ENCODE measurements around the gene NDST3. TPM values are rescaled to one million over a fixed set of nuclear protein-coding genes. Genes with fewer than 3 reads are reported as not detected.
A peak's percentile ranks its signal among the peaks of the same experiment; 100 is the strongest.

NDST3 gene
- total RNA-seq, 1 donor from 2014 or later, result not detected

DNA sequence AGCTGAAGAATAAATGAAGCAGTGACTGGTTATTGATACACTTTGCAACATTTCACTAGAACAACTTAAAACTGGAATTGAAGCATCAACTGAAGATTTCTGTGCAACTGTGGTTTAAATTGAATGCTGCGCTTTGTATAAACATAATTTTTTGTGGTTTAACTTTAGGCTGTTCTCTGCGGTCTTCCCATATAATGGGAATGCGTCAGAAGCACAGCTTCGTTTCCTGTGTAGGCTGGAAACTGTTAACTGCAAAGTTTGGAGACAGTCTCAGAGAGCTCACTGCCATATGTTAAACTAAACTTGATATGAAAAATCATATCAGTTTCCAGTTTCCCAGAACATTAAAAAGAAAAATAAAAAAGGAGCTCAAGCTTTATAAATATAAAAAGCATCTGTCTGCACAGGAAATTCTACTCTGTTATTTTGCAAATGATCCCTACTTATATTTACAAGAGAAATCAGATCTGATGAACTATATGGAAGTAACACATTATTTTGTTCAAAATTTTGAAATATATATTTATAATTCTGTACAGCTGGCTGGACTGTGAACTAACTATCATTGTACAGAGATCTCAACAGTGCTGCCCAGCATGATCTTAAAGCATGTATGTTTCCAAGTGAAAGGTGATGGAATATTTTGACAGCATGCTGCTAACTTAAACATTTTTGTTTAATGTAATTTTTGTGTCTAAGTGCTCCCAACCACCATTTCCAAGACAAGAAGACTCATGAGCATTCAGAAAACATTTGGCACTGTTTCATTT is 139.9 kb downstream of the NDST3 start:
- peak overlapping the region; percentile 13 for H3K27ac Mint-ChIP-seq
- peak overlapping the region; percentile 44 for H3K4me3 Mint-ChIP-seq
- H3K9me3 Mint-ChIP-seq, result no peaks in the 10 kb centered on the region
- intact Hi-C loops (cut with micrococcal nuclease), result loop anchor here (5.0 kb wide), 1 partner anchor 87 kb away; no protein-coding TSS in a partner anchor
- DNase-seq, result peak; percentile 66
- H3K4me1 Mint-ChIP-seq, result peaks cover 30% of the 10 kb centered on the region
- no peaks in the 10 kb centered on the region for H3K36me3 Mint-ChIP-seq (ENCODE audit: low read depth)
- no peaks in the 10 kb centered on the region for H3K27me3 Mint-ChIP-seq

DNA sequence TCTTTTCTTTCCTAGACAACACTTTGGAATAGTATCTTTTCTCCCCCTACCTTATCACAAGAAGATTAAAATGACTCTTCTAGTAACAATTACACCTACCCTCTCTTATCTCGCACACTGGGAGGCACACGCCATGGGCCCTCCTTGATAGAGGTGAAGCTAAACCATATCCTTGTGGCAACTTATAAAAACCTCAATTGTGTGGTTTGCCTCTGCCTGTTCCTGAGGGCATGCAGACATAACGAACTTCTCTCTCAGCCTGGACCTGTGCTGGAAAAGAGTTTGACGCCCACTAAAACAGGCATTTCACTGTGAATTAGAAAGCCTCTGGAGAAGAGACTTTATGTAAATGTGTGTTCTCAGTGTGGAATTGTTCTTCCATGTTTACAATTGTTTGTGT is 141.2 kb downstream of the NDST3 start:
- Mint-ChIP-seq H3K27ac (no peak overlapping the region), H3K4me1 (peaks cover 30% of the 10 kb centered on the region), H3K27me3 (no peaks in the 10 kb centered on the region), H3K9me3 (no peaks in the 10 kb centered on the region), H3K36me3 (ENCODE audit: low read depth) (no peaks in the 10 kb centered on the region), H3K4me3 (no peak overlapping the region)
- DNase-seq, result peak; percentile 54
- intact Hi-C loops (cut with micrococcal nuclease), result no loop called here

DNA sequence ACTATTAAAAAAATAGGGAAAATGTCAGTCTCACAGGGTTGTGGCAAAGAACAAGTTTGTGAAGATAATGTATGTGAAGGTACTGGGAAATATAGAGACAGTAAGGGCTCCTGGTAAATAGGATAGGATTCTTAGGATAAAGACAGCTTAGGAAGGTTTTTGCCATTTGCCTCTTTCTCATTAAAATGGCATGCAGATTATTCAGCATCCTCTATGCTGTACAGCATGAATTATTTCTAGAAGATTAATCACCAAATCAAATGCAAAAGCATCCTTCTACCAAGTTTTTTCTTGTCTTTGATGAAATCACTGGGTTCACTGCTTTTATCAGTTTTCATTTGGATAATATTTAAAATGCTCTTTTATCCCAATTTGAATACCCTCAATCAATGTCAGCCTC is 142.8 kb downstream of the NDST3 start:
- no peaks in the 10 kb centered on the region for H3K36me3 Mint-ChIP-seq (ENCODE audit: low read depth)
- H3K27ac Mint-ChIP-seq, result no peak overlapping the region
- intact Hi-C loops (cut with micrococcal nuclease), result no loop called here
- no peaks in the 10 kb centered on the region for H3K9me3 Mint-ChIP-seq
- no peak for DNase-seq
- no peaks in the 10 kb centered on the region for H3K27me3 Mint-ChIP-seq
- H3K4me3 Mint-ChIP-seq, result no peak overlapping the region
- peaks cover 29% of the 10 kb centered on the region for H3K4me1 Mint-ChIP-seq

DNA sequence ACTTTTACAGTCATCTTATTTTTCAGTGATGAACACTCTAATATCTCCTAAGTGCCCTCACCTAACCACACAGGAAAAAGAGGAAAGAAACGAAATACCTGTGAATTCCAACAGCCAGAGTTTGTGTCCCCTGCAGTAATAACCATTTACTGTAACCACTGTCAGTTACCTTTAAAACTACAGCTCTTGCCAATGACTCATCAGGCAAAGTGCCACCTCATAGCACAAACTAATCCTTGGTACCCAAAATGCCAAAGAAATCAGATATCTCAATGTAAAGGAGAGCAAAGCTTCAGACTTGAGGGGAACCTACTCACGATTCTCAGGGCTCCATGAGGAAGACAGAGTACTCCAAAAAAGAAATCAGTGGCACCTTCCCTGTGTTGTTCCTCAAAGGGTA is 146.5 kb downstream of the NDST3 start:
- Mint-ChIP-seq H3K4me1 (peaks cover 8% of the 10 kb centered on the region), H3K36me3 (ENCODE audit: low read depth) (no peaks in the 10 kb centered on the region), H3K27ac (no peak overlapping the region), H3K4me3 (no peak overlapping the region), H3K9me3 (no peaks in the 10 kb centered on the region), H3K27me3 (no peaks in the 10 kb centered on the region)
- intact Hi-C loops (cut with micrococcal nuclease), result no loop called here
- DNase-seq, result no peak

DNA sequence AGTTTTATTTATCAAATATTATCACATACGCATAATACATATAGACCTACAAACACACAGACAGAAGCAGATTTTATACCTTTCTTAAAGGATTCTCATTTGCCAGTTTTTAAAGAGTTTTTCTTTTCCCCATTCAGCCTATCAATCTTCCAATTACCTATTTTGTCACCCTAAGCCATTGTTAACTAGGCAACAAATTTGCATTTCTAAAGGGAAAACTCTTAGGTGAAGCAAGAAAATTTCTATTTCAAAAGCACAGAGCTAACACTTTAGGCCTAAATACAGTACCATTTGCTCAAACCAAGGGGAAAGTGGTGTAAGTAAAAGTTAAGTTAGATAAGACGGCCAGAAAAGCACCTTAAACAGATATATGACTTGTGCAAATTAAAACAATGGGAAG is 156.6 kb downstream of the NDST3 start:
- Mint-ChIP-seq H3K36me3 (ENCODE audit: low read depth) (no peaks in the 10 kb centered on the region), H3K27ac (no peak overlapping the region), H3K4me3 (no peak overlapping the region), H3K9me3 (peaks cover 3% of the 10 kb centered on the region), H3K4me1 (no peaks in the 10 kb centered on the region), H3K27me3 (no peaks in the 10 kb centered on the region)
- DNase-seq, result no peak
- intact Hi-C loops (cut with micrococcal nuclease), result no loop called here

DNA sequence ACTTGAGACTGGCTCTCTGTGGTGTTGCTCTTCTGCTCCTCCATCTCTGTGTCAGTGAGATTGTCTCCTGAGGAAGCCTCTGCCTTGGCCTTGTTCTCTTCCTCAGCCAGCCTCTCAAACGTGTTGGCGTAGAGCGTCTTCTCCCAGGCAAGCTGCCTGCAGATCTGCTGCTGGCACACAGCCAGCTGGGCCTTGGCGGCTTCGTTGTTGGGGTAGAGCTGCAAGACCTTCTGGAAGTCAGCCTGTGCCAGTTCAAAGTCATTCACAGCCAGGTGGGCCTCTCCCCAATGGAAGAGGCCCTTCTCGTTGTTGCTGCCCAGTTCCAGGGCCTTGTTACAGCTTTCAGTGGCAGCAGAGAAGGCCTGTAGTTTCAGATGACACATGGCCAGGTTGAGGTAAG is 159.1 kb downstream of the NDST3 start:
- Mint-ChIP-seq H3K27me3 (peaks cover 1% of the 10 kb centered on the region), H3K27ac (no peak overlapping the region), H3K36me3 (ENCODE audit: low read depth) (no peaks in the 10 kb centered on the region), H3K9me3 (peaks cover 4% of the 10 kb centered on the region), H3K4me3 (no peak overlapping the region), H3K4me1 (no peaks in the 10 kb centered on the region)
- intact Hi-C loops (cut with micrococcal nuclease), result no loop called here
- no peak for DNase-seq

DNA sequence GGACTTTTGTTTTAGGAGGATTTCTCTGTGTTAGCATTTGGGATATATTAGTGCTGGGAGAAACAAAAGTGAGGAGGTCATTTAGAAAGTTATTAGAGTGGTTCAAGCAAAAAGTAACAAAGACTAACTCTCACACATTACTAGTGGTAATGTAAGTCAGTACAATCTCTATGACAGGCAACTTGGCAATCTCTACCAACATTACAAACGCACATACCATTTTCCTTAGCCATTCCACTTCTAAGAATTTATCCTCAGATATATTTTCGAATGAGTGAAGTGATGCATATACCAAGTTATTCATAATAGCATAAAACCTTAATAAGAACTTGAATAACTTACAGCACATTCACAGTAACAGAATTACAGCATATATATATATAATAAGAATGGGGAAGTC is 172.3 kb downstream of the NDST3 start:
- Mint-ChIP-seq H3K4me1 (no peaks in the 10 kb centered on the region), H3K27me3 (peaks cover 3% of the 10 kb centered on the region), H3K4me3 (no peak overlapping the region), H3K9me3 (peaks cover 9% of the 10 kb centered on the region), H3K36me3 (ENCODE audit: low read depth) (no peaks in the 10 kb centered on the region), H3K27ac (no peak overlapping the region)
- DNase-seq, result no peak
- intact Hi-C loops (cut with micrococcal nuclease), result no loop called here

DNA sequence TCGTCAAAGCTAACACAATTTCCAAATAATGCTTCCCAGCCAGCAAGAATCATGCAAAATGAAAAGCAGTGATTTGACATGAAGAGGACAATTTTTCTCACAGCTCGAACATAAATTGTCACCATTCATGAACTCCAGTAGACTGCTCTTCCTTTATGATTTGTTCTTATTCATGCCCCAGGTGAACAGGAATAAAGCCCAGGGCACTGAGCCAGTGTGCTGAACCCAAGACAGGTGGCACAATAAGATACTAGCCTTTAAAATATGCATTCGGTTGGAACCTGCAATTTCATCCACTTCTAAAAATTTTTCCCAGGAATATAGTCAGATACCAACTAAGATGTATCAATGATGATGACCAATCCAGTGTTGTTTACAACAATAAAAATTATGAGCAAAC is 178.8 kb downstream of the NDST3 start:
- H3K36me3 Mint-ChIP-seq (ENCODE audit: low read depth), result no peaks in the 10 kb centered on the region
- no peaks in the 10 kb centered on the region for H3K9me3 Mint-ChIP-seq
- intact Hi-C loops (cut with micrococcal nuclease), result no loop called here
- H3K4me3 Mint-ChIP-seq, result no peak overlapping the region
- H3K27ac Mint-ChIP-seq, result no peak overlapping the region
- H3K4me1 Mint-ChIP-seq, result no peaks in the 10 kb centered on the region
- DNase-seq, result no peak
- peaks cover 3% of the 10 kb centered on the region for H3K27me3 Mint-ChIP-seq

DNA sequence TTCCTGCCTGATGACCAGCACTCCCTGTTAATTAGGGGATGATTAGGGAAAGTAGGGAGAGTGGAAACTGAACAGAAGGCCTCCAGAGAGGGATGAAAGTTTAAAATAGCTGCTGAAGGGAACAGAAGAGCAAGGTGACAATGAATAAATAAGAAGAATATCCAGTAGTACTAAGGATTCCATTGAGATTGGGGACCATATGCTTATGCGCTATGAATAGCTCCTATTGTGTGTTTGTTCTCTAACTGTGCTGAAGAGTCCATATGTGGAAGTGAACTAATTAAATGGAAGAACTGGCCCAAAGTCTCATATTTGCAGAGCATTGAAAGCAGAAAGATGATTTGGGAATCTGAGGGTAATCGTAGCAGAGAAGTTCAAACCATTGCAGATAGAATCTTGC is 181.5 kb downstream of the NDST3 start:
- no peaks in the 10 kb centered on the region for H3K36me3 Mint-ChIP-seq (ENCODE audit: low read depth)
- intact Hi-C loops (cut with micrococcal nuclease), result no loop called here
- H3K9me3 Mint-ChIP-seq, result no peaks in the 10 kb centered on the region
- DNase-seq, result no peak
- no peak overlapping the region for H3K4me3 Mint-ChIP-seq
- H3K27me3 Mint-ChIP-seq, result peaks cover 5% of the 10 kb centered on the region
- no peak overlapping the region for H3K27ac Mint-ChIP-seq
- no peaks in the 10 kb centered on the region for H3K4me1 Mint-ChIP-seq

DNA sequence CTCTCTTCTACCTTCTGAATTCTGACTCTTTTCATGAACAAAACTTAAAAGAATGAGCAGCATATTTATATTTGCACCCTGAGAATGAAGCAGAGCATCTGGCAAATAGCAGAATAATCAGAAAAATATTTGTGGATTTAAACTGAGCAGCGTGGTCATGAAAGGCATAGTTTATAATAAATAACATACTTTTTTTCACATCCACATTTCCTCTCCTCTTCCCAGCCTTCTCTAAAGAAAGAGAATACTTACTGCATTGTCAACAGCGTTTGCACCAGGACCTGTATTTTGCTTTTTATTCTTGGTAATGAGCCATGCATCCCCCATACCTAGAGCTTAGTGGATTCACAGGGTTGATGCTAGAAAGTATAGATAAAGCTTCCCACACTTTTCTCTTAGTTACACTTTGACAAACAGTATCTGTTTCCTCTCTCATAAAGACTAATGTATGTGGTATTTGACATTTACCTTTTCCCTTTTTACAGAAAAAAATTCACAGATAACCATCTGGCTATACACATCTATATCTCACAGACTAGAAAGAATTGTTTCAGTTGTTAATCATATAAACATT is 187.0 kb downstream of the NDST3 start:
- DNase-seq, result no peak
- Mint-ChIP-seq H3K27ac (no peak overlapping the region), H3K27me3 (peaks cover 11% of the 10 kb centered on the region), H3K9me3 (no peaks in the 10 kb centered on the region), H3K36me3 (ENCODE audit: low read depth) (no peaks in the 10 kb centered on the region), H3K4me1 (peaks cover 3% of the 10 kb centered on the region), H3K4me3 (no peak overlapping the region)
- intact Hi-C loops (cut with micrococcal nuclease), result loop anchor here (10.0 kb wide), 1 partner anchor 777 kb away; no protein-coding TSS in a partner anchor

DNA sequence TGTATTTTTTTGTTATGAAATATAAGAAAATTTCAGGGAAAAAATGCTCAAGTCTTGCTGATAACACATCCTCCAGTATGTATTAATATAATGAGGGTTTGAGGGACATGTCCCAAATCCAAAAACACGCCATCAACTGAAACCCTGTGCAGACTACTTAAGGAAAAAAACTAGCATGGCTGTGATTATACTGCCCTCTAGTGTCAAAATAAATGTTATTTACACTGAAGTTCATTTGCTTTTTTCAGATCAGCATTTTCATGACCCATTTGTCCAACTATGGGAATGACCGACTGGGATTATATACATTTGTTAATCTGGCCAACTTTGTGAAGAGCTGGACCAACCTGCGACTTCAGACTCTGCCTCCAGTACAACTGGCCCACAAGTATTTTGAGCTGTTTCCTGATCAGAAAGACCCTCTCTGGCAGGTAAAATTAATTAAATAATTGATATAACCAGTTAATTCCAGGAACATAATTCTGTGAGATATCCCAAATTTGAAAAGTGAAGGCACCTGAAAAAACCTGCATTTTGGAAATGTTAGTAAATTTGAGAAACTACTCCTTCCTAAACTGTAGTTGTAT is 190.1 kb downstream of the NDST3 start:
- intact Hi-C loops (cut with micrococcal nuclease), result loop anchor here (1.0 to 10.0 kb wide), 3 partner anchors 147 to 1866 kb away; no protein-coding TSS in a partner anchor
- no peak for DNase-seq

DNA sequence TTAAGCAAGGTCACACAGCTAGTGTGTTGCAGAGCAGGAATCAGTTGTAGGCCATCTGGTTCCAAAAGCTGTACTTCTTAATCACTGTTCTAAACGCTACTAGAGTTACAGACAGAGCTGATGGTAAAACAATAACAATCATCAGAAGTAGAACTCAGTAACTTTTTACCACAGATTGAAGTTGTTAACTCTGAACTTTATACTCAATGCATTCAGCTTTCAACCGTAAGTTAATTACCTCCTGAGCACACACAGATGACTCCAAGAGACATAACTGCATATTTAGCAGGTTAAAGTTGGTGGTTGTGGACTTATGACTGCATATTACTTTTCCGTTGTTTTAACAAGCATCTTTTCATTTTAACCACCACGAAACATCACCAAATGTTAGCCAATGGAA is 191.2 kb downstream of the NDST3 start:
- Mint-ChIP-seq H3K27ac (no peak overlapping the region), H3K36me3 (ENCODE audit: low read depth) (no peaks in the 10 kb centered on the region), H3K27me3 (peaks cover 6% of the 10 kb centered on the region), H3K4me3 (no peak overlapping the region), H3K9me3 (no peaks in the 10 kb centered on the region), H3K4me1 (peaks cover 3% of the 10 kb centered on the region)
- DNase-seq, result no peak
- intact Hi-C loops (cut with micrococcal nuclease), result loop anchor here (2.0 to 10.0 kb wide), 2 partner anchors 781 to 1867 kb away; no protein-coding TSS in a partner anchor

More for the DNA sequence above, 190.1 kb downstream of the NDST3 start:
- peaks cover 11% of the 10 kb centered on the region for H3K27me3 Mint-ChIP-seq
- H3K4me1 Mint-ChIP-seq, result peaks cover 3% of the 10 kb centered on the region
- no peak overlapping the region for H3K4me3 Mint-ChIP-seq
- no peaks in the 10 kb centered on the region for H3K9me3 Mint-ChIP-seq
- H3K36me3 Mint-ChIP-seq (ENCODE audit: low read depth), result no peaks in the 10 kb centered on the region
- H3K27ac Mint-ChIP-seq, result no peak overlapping the region

DNA sequence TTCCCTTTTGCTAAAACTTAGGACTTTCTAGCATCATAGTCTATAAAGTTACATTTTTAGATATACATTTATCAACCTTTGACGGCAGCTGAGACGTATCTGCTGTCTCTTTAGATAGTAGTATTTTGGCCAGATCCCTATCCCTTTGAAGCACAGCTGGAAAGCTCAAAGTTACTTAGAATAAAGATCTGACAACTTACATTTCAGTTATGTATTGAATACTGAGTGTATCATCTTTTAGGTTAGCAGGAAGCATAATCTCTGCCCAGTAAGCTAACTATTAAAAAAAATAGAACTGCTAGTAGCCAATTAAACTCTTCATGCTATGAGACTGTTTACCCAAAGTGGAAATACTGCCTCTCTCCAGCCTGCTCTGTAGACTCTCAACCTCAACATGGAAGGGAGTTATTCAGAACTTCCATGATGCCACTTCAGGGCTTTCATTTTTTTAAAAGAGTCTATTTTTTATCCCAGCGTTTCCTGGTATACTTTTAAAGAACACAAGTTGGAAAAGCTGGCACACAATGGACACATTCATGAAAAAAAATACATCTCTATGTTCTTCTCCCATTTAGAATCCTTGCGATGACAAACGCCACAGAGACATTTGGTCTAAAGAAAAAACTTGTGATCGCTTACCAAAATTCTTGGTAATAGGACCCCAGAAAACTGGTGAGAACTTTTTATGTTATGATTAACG is 192.2 kb downstream of the NDST3 start:
- Mint-ChIP-seq H3K36me3 (ENCODE audit: low read depth) (no peaks in the 10 kb centered on the region), H3K4me3 (no peak overlapping the region), H3K4me1 (peaks cover 1% of the 10 kb centered on the region), H3K27me3 (peaks cover 6% of the 10 kb centered on the region), H3K9me3 (no peaks in the 10 kb centered on the region), H3K27ac (no peak overlapping the region)
- DNase-seq, result no peak
- intact Hi-C loops (cut with micrococcal nuclease), result loop anchor here (10.0 kb wide), 1 partner anchor 782 kb away; no protein-coding TSS in a partner anchor
